Measurements from ENCODE around the gene GPX8.

- TF ChIP-seq CTCF (IDR thresholded peaks at IDR 0.05) (no peak), POLR2A (IDR thresholded peaks at IDR 0.05) (no peak)
Observed at GRCh38 chr5:55140908-55141665, 18.9 kb upstream of the GPX8 start.
